GM12878 (cell line): ENCODE measurements around the gene KNSTRN. TPM values are rescaled to one million over a fixed set of nuclear protein-coding genes. Genes with fewer than 3 reads are reported as not detected.

Experiments used
- EZH2 ChIP-seq: IDR thresholded peaks from 2 replicates; pipeline ENCODE4 v1.6.1; 2012; ENCODE audit warnings: low read depth, mild to moderate bottlenecking, control low read depth, inconsistent platforms, low read length, borderline replicate concordance; ENCODE audit not compliant: control insufficient read depth
- LARP7 ChIP-seq: fragments of 450-650 bp; IDR thresholded peaks from 2 replicates; pipeline ENCODE4 v1.6.1; 2017; ENCODE audit warnings: mild to moderate bottlenecking
- POLR2AphosphoS5 ChIP-seq: IDR thresholded peaks from 2 replicates; pipeline ENCODE4 v1.6.1; 2011; ENCODE audit warnings: mild to moderate bottlenecking, low read length, inconsistent platforms
- SP1 ChIP-seq: IDR thresholded peaks from one replicate; pipeline ENCODE4 v1.6.1; 2011; ENCODE audit warnings: low read depth, low read length
- SREBF2 ChIP-seq: IDR thresholded peaks from 2 replicates; pipeline ENCODE4 v1.6.1; 2012; ENCODE audit warnings: mild to moderate bottlenecking, low read length
- STAT1 ChIP-seq: fragments of 450-650 bp; conservative IDR thresholded peaks from 2 replicates; pipeline ENCODE4 v1.6.1; 2014; ENCODE audit warnings: antibody characterized with exemption, mild to moderate bottlenecking
- ZNF592 ChIP-seq: fragments of 450-650 bp; IDR thresholded peaks from 2 replicates; pipeline ENCODE4 v1.6.1; 2017; ENCODE audit warnings: mild to moderate bottlenecking, moderate library complexity
- polyA plus RNA-seq, 11 experiments: library from polyadenylated mRNA; depleted of rRNA in 4 of 11; unstranded in 6 of 11; stranded (reverse) in 5 of 11; fragments of >200 nt; fragmentation: Nextera tagmentation in 4 of 11; fragmentation: Illumina TruSeq in 1 of 11; extraction: Ambion mirVana in 4 of 11; extraction: Trizol in 1 of 11; gene quantifications; 1 replicate in 1 of 11; 2 replicates in 10 of 11; pipeline versions ENCODE4 v1.2.1 to v1.2.3, GENCODE V29; 2011 to 2016; ENCODE audit warnings: inconsistent platforms in 2 of 11, missing spikeins in 2 of 11, low read depth in 1 of 11
- total RNA-seq, 4 experiments: library from RNA; depleted of rRNA in 3 of 4; stranded (reverse); fragments of >200 nt in 3 of 4; fragmentation: Illumina TruSeq in 1 of 4; extraction: Trizol in 1 of 4; gene quantifications; 2 replicates each; pipeline versions ENCODE4 v1.2.1 to v1.2.3, GENCODE V29; 2013 to 2021

KNSTRN gene
- total and polyA plus RNA-seq, 10 of the 15 experiments (the other 5 are each of a cell fraction or from before 2014, with no cell fraction given) = 30.3 to 72.1 (median 47.1) TPM

- TF ChIP-seq ZNF592 (no peak), SP1 (no peak), EZH2 (no peak), LARP7 (no peak), POLR2AphosphoS5 (no peak), STAT1 (no peak), SREBF2 (no peak)
Observed at GRCh38 chr15:40389824-40390595, 7.5 kb downstream of the KNSTRN start (continued).
